DMS114 treated with DMSO at 0.1 percent for 48 hours (cell line): ENCODE results near the gene MLH3.

ENCODE experiments used
- DNase-seq: peaks from one replicate; lab custom pipeline; 2025; ENCODE audit not compliant: unreplicated experiment; lab: John Stamatoyannopoulos, UW

The MLH3 gene

GRCh38 chr14:74973905-74974363 lies 77.3 kb downstream of the MLH3 start:
- no peak for DNase-seq

GRCh38 chr14:74973003-74973653 lies 78.1 kb downstream of the MLH3 start:
- no peak for DNase-seq

GRCh38 chr14:74968811-74969210 lies 82.5 kb downstream of the MLH3 start:
- DNase-seq: no peak

GRCh38 chr14:74965486-74966153 lies 85.6 kb downstream of the MLH3 start:
- DNase-seq: no peak

- no peak for DNase-seq
Measured at GRCh38 chr14:74964787-74965485, 86.3 kb downstream of the MLH3 start.
